ENCODE measurements around the gene USH1G. TPM values are rescaled to one million over a fixed set of nuclear protein-coding genes. Genes with fewer than 3 reads are reported as not detected.

Gene USH1G
- total RNA-seq, 1 experiment from 2014 or later, result 2.7 TPM

DNA sequence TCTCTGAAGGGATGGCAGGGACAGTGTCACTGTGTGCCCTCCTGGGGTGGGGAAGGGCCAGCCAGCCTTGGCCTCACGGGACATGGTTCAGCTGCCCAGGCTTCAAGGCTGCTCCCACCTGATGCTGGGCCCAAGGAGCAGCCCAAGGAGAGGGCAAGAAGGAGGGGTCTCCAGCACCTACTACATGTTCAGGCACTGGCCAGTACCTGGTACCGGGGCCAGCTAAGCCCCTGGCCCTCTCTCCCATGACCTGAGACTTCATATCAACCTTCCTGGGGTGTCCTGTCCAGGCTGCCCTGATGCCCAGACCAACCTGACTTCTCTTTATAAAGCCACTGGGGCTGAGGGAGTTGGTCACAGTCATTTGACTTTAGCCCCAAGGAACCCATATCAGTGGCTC, 1.3 kb downstream of the USH1G start:
- no peak overlapping the region; a peak in 1 of 5 replicates for H3K4me3 Mint-ChIP-seq
- H4K5ac ChIP-seq (ENCODE audit: insufficient read length, low read depth, low read length), result no peak overlapping the region
- DNase-seq, result peak; percentile 32

More for the DNA sequence above, 1.3 kb downstream of the USH1G start:
- no peak overlapping the region for H4K8ac ChIP-seq (replicated peaks; ENCODE audit: insufficient read length, low read depth, low read length)
- no peaks in the 10 kb centered on the region for H3K4me1 ChIP-seq (ENCODE audit: insufficient read depth, low read length)
- H3K56ac ChIP-seq (ENCODE audit: insufficient read length, low read depth, low read length), result no peak overlapping the region
- no peaks in the 10 kb centered on the region; a peak in 1 of 7 replicates for H3K36me3 Mint-ChIP-seq (ENCODE audit: insufficient read depth in 1 of 3, low read depth in 3 of 3)
- H3K27ac Mint-ChIP-seq, result no peak overlapping the region
- H2BK120ac ChIP-seq (ENCODE audit: low read depth, low read length, poor library complexity, severe bottlenecking), result no peak overlapping the region
- no peak overlapping the region for H2AK5ac ChIP-seq (ENCODE audit: insufficient read length, low read length)
- no peak overlapping the region for H3K4me2 ChIP-seq (ENCODE audit: insufficient read depth, insufficient read length, low read length)
- H2BK20ac ChIP-seq (ENCODE audit: low read depth, low read length, poor library complexity, severe bottlenecking), result no peak overlapping the region
- H3K23ac ChIP-seq (ENCODE audit: insufficient read length, low read depth, low read length), result no peak overlapping the region
- H3K27me3 ChIP-seq (ENCODE audit: insufficient read depth, low read length), result peaks cover 40% of the 10 kb centered on the region
- H2BK12ac ChIP-seq (ENCODE audit: insufficient read length, low read depth, low read length), result no peak overlapping the region
- peaks cover 14 to 37% of the 10 kb centered on the region in 2 experiments for H3K4me1 Mint-ChIP-seq
- H3K27ac ChIP-seq (ENCODE audit: insufficient read length, low read depth, low read length), result no peak overlapping the region
- WGBS (ENCODE audit: extremely low coverage, insufficient read length, low lambda C conversion rate), result no CpG with 5 or more reads among the region's 2 CpGs
- H3T11ph ChIP-seq (ENCODE audit: low read length), result no peak overlapping the region
- no peak overlapping the region; the same call in 1 of the 2 replicates for H3K14ac ChIP-seq (ENCODE audit: insufficient read depth, low read length)
- H2BK15ac ChIP-seq (ENCODE audit: low read depth, low read length), result no peak overlapping the region
- peaks cover 5% of the 10 kb centered on the region for H3K23me2 ChIP-seq (ENCODE audit: insufficient read length, low read depth, low read length, poor library complexity, severe bottlenecking)
- no peaks in the 10 kb centered on the region for H3K79me1 ChIP-seq (ENCODE audit: insufficient read depth, low read depth, low read length, poor library complexity, severe bottlenecking)
- H2AFZ ChIP-seq (ENCODE audit: low read length), result no peak overlapping the region
- H4K91ac ChIP-seq (ENCODE audit: insufficient read length, low read depth, low read length), result no peak overlapping the region
- H3K9ac ChIP-seq (ENCODE audit: extremely low read depth, insufficient read length, low read length), result no peak overlapping the region
- H3K9me3 Mint-ChIP-seq, result peaks cover 0 to 5% of the 10 kb centered on the region in 2 experiments; a peak in 1 of 5 replicates
- H3K18ac ChIP-seq (ENCODE audit: insufficient read length, low read depth, low read length), result no peak overlapping the region
- H2BK5ac ChIP-seq (ENCODE audit: insufficient read length, low read length), result no peak overlapping the region
- no peak overlapping the region for H3K4ac ChIP-seq (ENCODE audit: low read depth, low read length)
- peaks cover 67% of the 10 kb centered on the region for H3K27me3 Mint-ChIP-seq (ENCODE audit: low read depth)
- H3K9me3 ChIP-seq (ENCODE audit: control insufficient read depth, low read depth, low read length), result no peaks in the 10 kb centered on the region
- H4K20me1 ChIP-seq (ENCODE audit: control insufficient read depth, insufficient read depth, insufficient read length), result no peaks in the 10 kb centered on the region
- no peak for TF ChIP-seq CTCF (conservative IDR thresholded peaks at IDR 0.05)
- no peaks in the 10 kb centered on the region for H3K79me2 ChIP-seq (ENCODE audit: insufficient read depth, low read length)

All from H9 (cell line).